CD4-positive, alpha-beta T cell treated with Interleukin-15 for 4 hours (primary cell): ENCODE results near the gene WNT7B.

Experiments
- DNase-seq: peaks from one replicate; pipeline ENCODE4 v3.0.0-alpha.2; 2020; ENCODE audit warnings: low spot score

The WNT7B gene

DNA sequence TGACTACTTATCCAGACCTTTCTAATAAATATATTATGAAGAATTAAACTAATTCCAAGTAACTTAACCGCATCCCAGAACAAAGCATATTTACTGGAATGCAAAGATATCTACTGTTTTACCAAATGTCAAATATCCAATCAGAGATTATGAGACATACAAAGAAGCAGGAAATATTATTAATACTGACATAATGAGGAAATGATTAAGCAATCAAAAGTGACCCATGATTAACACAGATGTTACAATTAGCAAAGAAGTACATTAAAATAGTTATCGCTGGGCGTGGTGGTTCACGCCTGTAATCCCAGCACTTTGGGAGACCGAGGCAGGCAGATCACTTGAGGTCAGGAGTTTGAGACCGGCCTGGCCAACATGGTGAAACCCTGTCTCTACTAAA, 105.2 kb downstream of the WNT7B start:
- DNase-seq = no peak
